Endothelial cell of umbilical vein (primary cell): ENCODE data around the gene TSPAN31. TPM values are rescaled to one million over a fixed set of nuclear protein-coding genes. Genes with fewer than 3 reads are reported as not detected.

Experiments used
- BruUV-seq: library from RNA; stranded (reverse); fragments of 400-500 nt; replicated peaks from 2 replicates; lab custom pipeline; 2021; lab: Mats Ljungman, UMichigan
- CTCF ChIA-PET: fragments of 300-600, 350-600 bp; sonication (Branson Sonifier 250); formaldehyde crosslinking; loops from one replicate; lab custom pipeline; 2021; ENCODE audit warnings: antibody characterized with exemption, inconsistent platforms; lab: Charles Lee
- POLR2A ChIA-PET: fragments of 300-600, 350-600 bp; sonication (Branson Sonifier 250); formaldehyde crosslinking; loops from one replicate; lab custom pipeline; 2021; ENCODE audit warnings: antibody characterized with exemption, inconsistent platforms; lab: Charles Lee
- DNase-seq: peaks from one replicate; pipeline ENCODE4 v3.0.0-alpha.2; 2011; ENCODE audit warnings: low read depth, low spot score
- FAIRE-seq: peaks from 2 replicates; lab custom pipeline; 2011; peaks lifted over from hg19 to GRCh38; lab: Jason Lieb, UNC
- H2AFZ ChIP-seq: 2 replicates; pipeline ENCODE4 v1.6.0; 2012; ENCODE audit warnings: low read depth, low read length, control low read depth, inconsistent platforms
- H3K27ac ChIP-seq: 2 replicates; pipeline ENCODE4 v1.5.1; 2011; ENCODE audit warnings: low read depth, mild to moderate bottlenecking, control low read depth, low read length, moderate library complexity; ENCODE audit not compliant: insufficient read depth
- H3K27me3 ChIP-seq, 2 experiments: 2 replicates each; pipeline versions ENCODE4 v1.6.0 to v1.6.1; 2011; ENCODE audit warnings: low read length in 2 of 2, mixed read lengths in 1 of 2; ENCODE audit not compliant: control insufficient read depth in 2 of 2, insufficient read depth in 2 of 2
- H3K36me3 ChIP-seq, 2 experiments: 2 replicates in 1 of 2; 3 replicates in 1 of 2; pipeline ENCODE4 v1.5.1; 2011; ENCODE audit warnings: low read length in 2 of 2, mild to moderate bottlenecking in 1 of 2, moderate library complexity in 1 of 2; ENCODE audit not compliant: control insufficient read depth in 2 of 2, insufficient read depth in 2 of 2; ENCODE audit errors: extremely low read depth in 1 of 2
- H3K4me1 ChIP-seq: 3 replicates; pipeline ENCODE4 v1.5.1; 2011; ENCODE audit warnings: mild to moderate bottlenecking, low read length; ENCODE audit not compliant: control insufficient read depth, insufficient read depth; ENCODE audit errors: extremely low read depth
- H3K4me2 ChIP-seq: 2 replicates; pipeline ENCODE4 v1.6.1; 2011; ENCODE audit warnings: low read length, control low read depth, mixed read lengths; ENCODE audit not compliant: insufficient read depth
- H3K4me3 ChIP-seq, 3 experiments: fragments of 200-600 bp in 1 of 3; sonication (generic), shearing (Covaris generic) in 1 of 3; replicated peaks in 1 of 3; 2 replicates each; pipeline ENCODE4 v1.5.1; 2011 to 2016; ENCODE audit warnings: control low read depth in 3 of 3, low read length in 3 of 3, mild to moderate bottlenecking in 2 of 3, inconsistent platforms in 1 of 3, low read depth in 1 of 3, moderate library complexity in 1 of 3; ENCODE audit not compliant: insufficient read depth in 1 of 3
- H3K79me2 ChIP-seq: 2 replicates; pipeline ENCODE4 v1.6.0; 2012; ENCODE audit warnings: low read length, inconsistent platforms; ENCODE audit not compliant: control insufficient read depth, insufficient read depth
- H3K9ac ChIP-seq: replicated peaks from 2 replicates; pipeline ENCODE3; 2011; ENCODE audit warnings: low read length, control low read depth; ENCODE audit not compliant: insufficient read depth; ENCODE audit errors: extremely low read depth
- H3K9me1 ChIP-seq: replicated peaks from 3 replicates; pipeline ENCODE4 v1.6.0; 2011; ENCODE audit warnings: mild to moderate bottlenecking, low read length; ENCODE audit not compliant: control insufficient read depth, insufficient read depth; ENCODE audit errors: extremely low read depth
- H3K9me3 ChIP-seq: replicated peaks from 2 replicates; pipeline ENCODE4 v1.5.1; 2012; ENCODE audit warnings: low read length, inconsistent platforms; ENCODE audit not compliant: control insufficient read depth, insufficient read depth
- H4K20me1 ChIP-seq: replicated peaks from 2 replicates; pipeline ENCODE3; 2011; ENCODE audit warnings: mild to moderate bottlenecking, low read length; ENCODE audit not compliant: control insufficient read depth, insufficient read depth; ENCODE audit errors: extremely low read depth
- CTCF ChIP-seq, 2 donors: IDR thresholded peaks; 1 replicate in 1 of 2; 2 replicates in 1 of 2; pipeline ENCODE4 v1.5.1; 2011; ENCODE audit warnings: low read length in 2 of 2, mild to moderate bottlenecking in 2 of 2, moderate library complexity in 2 of 2, control low read depth in 1 of 2, inconsistent platforms in 1 of 2, low read depth in 1 of 2; ENCODE audit not compliant: insufficient read depth in 1 of 2; ENCODE audit errors: extremely low read depth in 1 of 2
- EZH2 ChIP-seq: IDR thresholded peaks from 2 replicates; pipeline ENCODE4 v1.6.1; 2012; ENCODE audit warnings: borderline replicate concordance, low read depth, mild to moderate bottlenecking, moderate library complexity, low read length, inconsistent platforms; ENCODE audit not compliant: severe bottlenecking
- FOS ChIP-seq: IDR thresholded peaks from 2 replicates; pipeline ENCODE4 v1.6.1; 2011; ENCODE audit warnings: mild to moderate bottlenecking, low read length, moderate library complexity, borderline replicate concordance; ENCODE audit not compliant: insufficient read depth
- GATA2 ChIP-seq: IDR thresholded peaks from 2 replicates; pipeline ENCODE4 v1.7.0; 2011; ENCODE audit warnings: low read depth, mild to moderate bottlenecking, moderate library complexity, mixed read lengths, low read length; ENCODE audit not compliant: insufficient read length, insufficient read depth
- JUN ChIP-seq: IDR thresholded peaks from 2 replicates; pipeline ENCODE4 v1.6.1; 2011; ENCODE audit warnings: borderline replicate concordance, low read depth; ENCODE audit not compliant: insufficient read length, insufficient read depth
- MAX ChIP-seq: IDR thresholded peaks from 2 replicates; pipeline ENCODE4 v1.6.1; 2011; ENCODE audit not compliant: insufficient read depth, insufficient read length
- MYC ChIP-seq: IDR thresholded peaks from one replicate; pipeline ENCODE4 v1.6.1; 2011; ENCODE audit warnings: mild to moderate bottlenecking, low read depth, low read length
- POLR2A ChIP-seq: IDR thresholded peaks from 2 replicates; pipeline ENCODE4 v1.6.1; 2012; ENCODE audit warnings: low read depth, mild to moderate bottlenecking, control low read depth, low read length
- POLR2AphosphoS5 ChIP-seq: IDR thresholded peaks from 2 replicates; pipeline ENCODE4 v1.6.1; 2012; ENCODE audit warnings: low read depth, mild to moderate bottlenecking, control low read depth, low read length, moderate library complexity; ENCODE audit not compliant: insufficient read depth
- dilution Hi-C: fragments of 300-500 bp; cut with MboI; formaldehyde crosslinking; loops from one replicate; pipeline ENCODE4 v1.15.0; 2019; ENCODE audit warnings: low sequenced_read_pairs; ENCODE audit not compliant: extremely low pct_ligation_motif_present
- intact Hi-C: fragments of 100-400 bp; cut with micrococcal nuclease; formaldehyde crosslinking; loops from one replicate; pipeline ENCODE4 v1.10.0; 2022
- polyA plus RNA-seq, 4 experiments: library from polyadenylated mRNA; depleted of rRNA in 3 of 4; stranded (reverse) in 3 of 4; unstranded in 1 of 4; fragments of >200 nt; gene quantifications; 2 replicates each; pipeline versions ENCODE4 v1.2.1 to v1.2.3, GENCODE V29; 2011 to 2012; ENCODE audit warnings: missing spikeins in 1 of 4
- total RNA-seq: library from RNA; stranded (reverse); gene quantifications from 2 replicates; pipeline ENCODE4 v1.2.3, GENCODE V29; 2021

The TSPAN31 gene
- total and polyA plus RNA-seq, 2 donors (not counting 3 experiments of a cell fraction or from before 2014, with no cell fraction given), result 15.0 to 43.9 TPM

GRCh38 chr12:57770734-57771133 is 25.9 kb downstream of the TSPAN31 start:
- BruUV-seq, result no TSS peak
- ChIA-PET CTCF (interaction anchor here (1.3 kb wide), 1 partner anchor 12 kb away, joined by 4 read pairs; the partner anchor contains the start of gene TSFM), POLR2A (no interaction called here)
- FAIRE-seq (no peak), DNase-seq (no peak)
- dilution Hi-C loops, result no loop called here
- no peaks in the 10 kb centered on the region for H3K9me1 ChIP-seq
- no peak overlapping the region for H3K4me2 ChIP-seq
- H3K9me3 ChIP-seq, result no peaks in the 10 kb centered on the region
- no peak overlapping the region for H2AFZ ChIP-seq
- peaks cover 19% of the 10 kb centered on the region for H3K4me1 ChIP-seq
- no peaks in the 10 kb centered on the region for H4K20me1 ChIP-seq
- H3K27me3 ChIP-seq, result peaks cover 12 to 16% of the 10 kb centered on the region in 2 experiments
- peaks cover 2% of the 10 kb centered on the region for H3K79me2 ChIP-seq
- peaks cover 0 to 2% of the 10 kb centered on the region in 2 experiments for H3K36me3 ChIP-seq
- H3K4me3 ChIP-seq, result no peak overlapping the region
- intact Hi-C loops, result no loop called here
- no peak overlapping the region for H3K9ac ChIP-seq
- no peak overlapping the region for H3K27ac ChIP-seq
- TF ChIP-seq FOS, result no peak
- TF ChIP-seq CTCF (IDR thresholded peaks at IDR 0.05; ENCODE audit: extremely low read depth in 1 of 2, insufficient read depth in 1 of 2, low read depth in 1 of 2, low read length in 2 of 2), result no peak
- TF ChIP-seq MAX, result no peak
- no peak for TF ChIP-seq EZH2
- TF ChIP-seq JUN, result no peak
- no peak for TF ChIP-seq MYC
- TF ChIP-seq POLR2A, result no peak
- TF ChIP-seq POLR2AphosphoS5, result no peak
- no peak for TF ChIP-seq GATA2
